GM12891 (cell line): ENCODE measurements around the gene NFKBIA.

Experiments used
- POLR2A ChIP-seq: IDR thresholded peaks from 2 replicates; pipeline ENCODE4 v1.6.1; 2011; ENCODE audit warnings: low read depth, low read length, control low read depth
- POLR2AphosphoS5 ChIP-seq: IDR thresholded peaks from 2 replicates; pipeline ENCODE4 v1.6.1; 2011; ENCODE audit warnings: low read depth, low read length, control low read depth
- TAF1 ChIP-seq: IDR thresholded peaks from 2 replicates; pipeline ENCODE4 v1.6.1; 2011; ENCODE audit warnings: low read depth, low read length, control low read depth

DNA sequence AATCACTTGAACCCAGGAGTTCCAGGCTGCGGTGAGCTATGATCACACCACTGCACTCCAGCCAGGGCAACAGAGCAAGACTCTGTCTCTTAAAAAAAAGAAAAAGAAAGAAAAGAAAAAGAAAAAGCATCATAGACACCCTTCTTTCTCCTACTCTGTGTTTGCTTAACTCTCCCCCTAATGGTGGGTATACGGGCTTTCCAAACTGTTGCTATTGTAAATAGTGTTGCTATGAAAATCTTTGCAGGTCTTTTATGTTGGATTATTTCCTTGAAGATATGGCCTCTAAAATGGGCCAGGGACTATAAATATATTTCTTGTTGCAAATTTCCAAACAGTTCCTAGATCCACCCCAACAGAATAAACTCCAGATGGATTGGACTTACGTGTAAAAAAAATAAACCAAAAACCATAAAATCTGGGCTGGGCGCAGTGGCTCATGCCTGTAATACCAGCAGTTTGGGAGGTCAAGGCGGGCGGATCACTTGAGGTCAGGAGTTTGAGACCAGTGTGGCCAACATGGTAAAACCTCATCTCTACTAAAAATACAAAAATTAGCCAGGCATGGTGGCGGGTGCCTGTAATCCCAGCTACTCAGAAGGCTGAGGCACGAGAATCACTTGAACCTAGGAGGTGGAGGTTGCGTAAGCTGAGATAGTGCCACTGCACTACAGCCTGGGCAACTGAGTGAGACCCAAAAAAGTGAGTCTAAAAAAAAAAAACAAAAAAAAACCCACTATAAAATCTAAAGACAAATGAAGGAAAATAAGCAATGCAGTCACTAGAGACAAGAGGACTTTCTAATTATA lies 25.9 kb downstream of the NFKBIA start:
- TF ChIP-seq POLR2A: no peak
- TF ChIP-seq POLR2AphosphoS5: no peak
- no peak for TF ChIP-seq TAF1
